Renal cortical epithelial cell (primary cell): ENCODE data around the gene MSI2. TPM values are rescaled to one million over a fixed set of nuclear protein-coding genes. Genes with fewer than 3 reads are reported as not detected.
"Not testable (repeated sequence)": the region's sequence is repeated elsewhere in the genome, so short reads cannot be mapped to it uniquely, and the experiment has no call there.

Experiments
- DNase-seq: peaks from one replicate; pipeline ENCODE4 v3.0.0-alpha.2; 2011; ENCODE audit warnings: low read depth
- total RNA-seq: library from RNA; depleted of rRNA; stranded (reverse); fragments of >200 nt; gene quantifications from 2 replicates; pipeline ENCODE4 v1.2.3, GENCODE V29; 2014

Gene MSI2
- total RNA-seq, 1 donor from 2014 or later = 90.2 TPM

GRCh38 chr17:57289613-57290012, 33.3 kb downstream of the MSI2 start:
- no peak for DNase-seq

DNA sequence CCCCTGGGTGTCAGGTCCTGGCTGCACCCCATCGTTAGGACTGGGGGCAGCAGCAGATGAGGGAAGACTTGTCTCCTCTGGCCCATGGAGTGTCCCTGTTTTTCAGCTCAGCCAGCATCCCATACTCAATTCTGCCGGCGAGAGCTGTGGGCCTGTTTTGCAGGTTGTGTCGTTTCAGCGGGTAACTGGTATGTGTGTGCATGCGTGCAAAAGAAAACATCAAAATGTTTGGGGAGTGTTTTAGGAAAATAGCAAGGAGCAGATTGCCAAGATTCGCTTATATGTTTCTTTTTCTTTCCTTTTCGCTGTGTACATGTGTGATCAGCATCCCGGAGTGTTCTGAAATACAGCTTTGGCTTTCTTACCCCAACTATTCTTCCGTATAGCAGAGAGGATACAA, 34.7 kb downstream of the MSI2 start:
- no peak for DNase-seq

GRCh38 chr17:57292091-57292490, 35.8 kb downstream of the MSI2 start:
- DNase-seq = no peak

GRCh38 chr17:57293077-57293476, 36.8 kb downstream of the MSI2 start:
- DNase-seq = peak; percentile 94

- no peak for DNase-seq
These were observed 37.8 kb downstream of the MSI2 start for GRCh38 chr17:57294101-57294500.

GRCh38 chr17:57294629-57295501, 38.5 kb downstream of the MSI2 start:
- peak; percentile 81 for DNase-seq

- peak; percentile 53 for DNase-seq
These were observed 39.3 kb downstream of the MSI2 start for GRCh38 chr17:57295526-57296023.

DNA sequence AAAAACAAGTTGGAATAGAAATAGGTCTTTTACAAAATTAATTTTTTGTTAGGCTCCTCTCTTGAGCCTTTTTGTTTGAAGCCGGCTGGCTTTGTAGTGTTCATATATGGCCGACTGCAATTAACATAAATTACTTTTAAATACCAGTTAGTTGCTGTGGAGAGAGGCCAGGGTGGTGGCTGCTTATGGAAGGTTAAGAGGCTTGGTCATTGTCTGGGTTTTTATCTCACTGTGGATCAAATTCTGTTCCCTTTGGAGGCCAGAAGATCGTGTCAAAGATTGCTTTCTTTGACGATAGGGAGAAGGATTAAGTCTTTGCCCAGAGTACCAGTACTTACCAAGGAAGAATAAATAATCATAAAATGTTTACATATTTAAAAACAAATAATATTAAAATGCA, 39.9 kb downstream of the MSI2 start:
- DNase-seq = no peak

- DNase-seq = no peak
These were observed 42.9 kb downstream of the MSI2 start for GRCh38 chr17:57299176-57299575.

DNA sequence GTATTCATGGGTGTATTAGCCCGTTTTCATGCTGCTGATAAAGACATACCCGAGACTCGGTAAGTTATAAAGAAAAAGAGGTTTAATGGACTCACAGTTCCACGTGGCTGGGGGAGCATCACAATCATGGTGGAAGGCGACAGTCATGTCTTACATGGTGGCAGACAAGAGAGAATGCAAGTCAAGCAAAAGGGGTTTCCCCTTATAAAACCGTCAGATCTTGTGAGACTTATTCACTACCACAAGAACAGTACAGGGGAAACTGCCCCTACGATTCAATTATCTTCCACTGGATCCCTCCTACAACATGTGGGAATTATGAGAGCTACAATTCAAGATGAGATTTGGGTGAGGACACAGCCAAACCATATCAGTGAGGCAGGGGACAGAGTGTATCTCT, 44.3 kb downstream of the MSI2 start:
- DNase-seq = not testable (repeated sequence)

DNA sequence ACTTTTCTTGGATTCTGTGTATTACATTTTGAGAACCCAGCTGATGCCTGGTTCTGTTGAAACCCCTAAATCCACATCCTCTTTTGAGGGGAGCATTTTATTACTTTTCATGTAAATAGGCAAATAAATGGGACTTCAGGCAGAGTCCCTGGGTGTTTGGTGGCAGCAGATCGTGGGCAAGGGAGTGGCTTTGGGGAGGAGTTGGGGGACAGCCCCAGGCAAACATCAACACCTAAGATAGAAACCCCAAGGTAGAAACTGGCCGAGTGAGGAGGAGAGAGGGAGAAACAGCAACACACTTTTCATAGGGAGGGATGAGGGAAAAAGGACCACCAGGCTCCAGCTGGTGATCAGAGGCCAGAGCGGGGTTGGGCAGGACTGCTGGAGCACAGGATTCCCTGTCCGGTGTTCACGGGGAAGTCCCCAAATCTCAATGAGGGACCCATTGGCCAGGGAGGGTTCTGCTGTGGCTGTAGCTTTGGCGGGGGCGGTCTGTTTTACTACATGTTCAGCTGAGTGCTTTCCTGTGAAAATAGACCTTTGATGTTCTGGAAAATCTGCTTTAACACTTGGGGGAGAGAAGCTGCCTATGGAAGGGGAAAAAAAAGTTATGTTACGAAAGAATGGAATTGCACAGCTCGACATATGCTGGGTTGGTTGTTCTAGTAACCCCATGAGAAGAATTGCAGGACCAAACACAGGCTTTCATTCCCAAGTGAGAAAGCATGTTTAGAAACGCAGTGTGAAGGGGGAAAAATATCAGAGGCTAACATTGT, 46.6 kb downstream of the MSI2 start:
- DNase-seq = no peak

GRCh38 chr17:57305144-57305728, 48.9 kb downstream of the MSI2 start:
- no peak for DNase-seq

- DNase-seq = no peak
These were observed 49.7 kb downstream of the MSI2 start for GRCh38 chr17:57305908-57306504.

- no peak for DNase-seq
These were observed 52.3 kb downstream of the MSI2 start for GRCh38 chr17:57308543-57309186.

GRCh38 chr17:57309479-57309878, 53.2 kb downstream of the MSI2 start:
- DNase-seq = no peak

GRCh38 chr17:57311281-57312216, 55.2 kb downstream of the MSI2 start:
- no peak for DNase-seq

- DNase-seq = no peak
These were observed 55.9 kb downstream of the MSI2 start for GRCh38 chr17:57312242-57312641.

DNA sequence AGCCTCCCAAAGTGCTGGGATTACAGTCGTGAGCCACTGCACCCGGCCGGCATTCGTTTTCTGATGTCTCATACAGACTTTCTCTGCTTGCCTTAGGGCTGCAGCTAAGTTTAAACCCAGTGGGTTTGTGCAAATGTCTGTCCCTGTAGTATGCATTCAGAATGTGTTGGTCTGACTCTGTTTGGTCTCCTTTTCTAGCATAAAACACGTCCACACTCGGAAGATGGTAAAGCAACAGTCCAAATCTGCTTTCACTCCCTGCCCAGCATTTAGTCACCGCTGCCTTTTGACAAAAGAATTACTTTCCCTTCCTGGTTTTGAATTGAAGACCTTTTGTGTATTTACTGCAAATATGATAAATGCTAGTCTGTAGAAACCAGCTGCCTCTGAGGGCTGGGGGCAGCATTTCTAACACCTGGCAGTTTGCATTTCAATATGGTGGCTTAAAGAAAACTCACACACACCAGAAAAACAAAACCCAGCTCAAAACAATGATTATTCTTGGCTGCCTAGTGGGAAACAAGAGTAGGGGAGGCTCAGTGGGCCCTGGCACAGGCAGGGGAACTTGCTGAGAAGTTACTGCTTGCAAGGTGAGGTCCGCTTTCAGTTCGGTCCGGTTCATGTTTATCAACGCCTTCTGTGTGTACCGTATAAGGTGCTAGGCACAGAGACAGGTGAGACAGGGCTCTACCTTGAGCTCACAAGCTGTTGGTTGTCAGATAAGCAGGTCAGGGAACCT, 56.9 kb downstream of the MSI2 start:
- DNase-seq = no peak
